DOHH2 (cell line): Measurements from ENCODE around the gene TYW1.
"Not testable (repeated sequence)": the region's sequence is repeated elsewhere in the genome, so short reads cannot be mapped to it uniquely, and the experiment has no call there.

Experiments used
- H3F3A ChIP-seq: fragments of 200-600 bp; sonication (generic), shearing (Covaris generic); 2 replicates; pipeline ENCODE4 v1.6.0; 2016; ENCODE audit warnings: antibody characterized with exemption, mild to moderate bottlenecking; ENCODE audit not compliant: control insufficient read depth, insufficient read depth
- H3K27ac ChIP-seq: fragments of 200-600 bp; sonication (generic); 2 replicates; pipeline ENCODE4 v1.5.1; 2014; ENCODE audit warnings: low read depth, mild to moderate bottlenecking, low read length, moderate library complexity
- H3K27me3 ChIP-seq: fragments of 200-600 bp; sonication (generic); 2 replicates; pipeline ENCODE4 v1.6.1; 2014; ENCODE audit warnings: mild to moderate bottlenecking, low read length, mixed read lengths; ENCODE audit not compliant: control insufficient read depth
- H3K36me3 ChIP-seq: fragments of 200-600 bp; sonication (generic); 2 replicates; pipeline ENCODE4 v1.6.1; 2014; ENCODE audit warnings: mild to moderate bottlenecking, low read length, moderate library complexity, mixed read lengths; ENCODE audit not compliant: control insufficient read depth
- H3K4me1 ChIP-seq: fragments of 200-600 bp; sonication (generic); 2 replicates; pipeline ENCODE4 v1.6.1; 2014; ENCODE audit warnings: mild to moderate bottlenecking, low read length, mixed read lengths; ENCODE audit not compliant: control insufficient read depth
- H3K4me2 ChIP-seq: fragments of 200-600 bp; sonication (generic); 2 replicates; pipeline ENCODE4 v1.6.0; 2014; ENCODE audit warnings: mild to moderate bottlenecking, low read length, moderate library complexity
- H3K4me3 ChIP-seq: fragments of 200-600 bp; sonication (generic); 2 replicates; pipeline ENCODE4 v1.5.1; 2014; ENCODE audit warnings: mild to moderate bottlenecking, low read length, mixed read lengths
- H3K79me2 ChIP-seq: fragments of 200-600 bp; sonication (generic); 2 replicates; pipeline ENCODE4 v1.6.1; 2014; ENCODE audit warnings: mild to moderate bottlenecking, low read length, mixed read lengths; ENCODE audit not compliant: control insufficient read depth
- H3K9me2 ChIP-seq: fragments of 200-600 bp; sonication (generic); replicated peaks from 2 replicates; pipeline ENCODE4 v1.6.1; 2014; ENCODE audit warnings: mild to moderate bottlenecking, low read length, mixed read lengths; ENCODE audit not compliant: control insufficient read depth
- H3K9me3 ChIP-seq: fragments of 200-600 bp; sonication (generic); 2 replicates; pipeline ENCODE4 v1.6.1; 2014; ENCODE audit warnings: antibody characterized with exemption, low read length, mixed read lengths; ENCODE audit not compliant: control insufficient read depth, insufficient read depth
- H4K20me1 ChIP-seq: fragments of 200-600 bp; sonication (generic); 2 replicates; pipeline ENCODE4 v1.6.0; 2014; ENCODE audit warnings: low read depth, mild to moderate bottlenecking, antibody characterized with exemption, low read length, moderate library complexity; ENCODE audit not compliant: control insufficient read depth, insufficient read depth
- CTCF ChIP-seq: fragments of 200-600 bp; sonication (generic); IDR thresholded peaks from one replicate; pipeline ENCODE4 v1.5.1; 2014; ENCODE audit warnings: antibody characterized with exemption, mild to moderate bottlenecking, low read depth, low read length; ENCODE audit not compliant: poor library complexity, severe bottlenecking
- EZH2phosphoT487 ChIP-seq: fragments of 200-600 bp; sonication (generic); IDR thresholded peaks from 2 replicates; pipeline ENCODE4 v1.6.1; 2017; ENCODE audit warnings: borderline replicate concordance, mild to moderate bottlenecking, antibody characterized with exemption, low read length, moderate library complexity, mixed read lengths

Gene TYW1

DNA sequence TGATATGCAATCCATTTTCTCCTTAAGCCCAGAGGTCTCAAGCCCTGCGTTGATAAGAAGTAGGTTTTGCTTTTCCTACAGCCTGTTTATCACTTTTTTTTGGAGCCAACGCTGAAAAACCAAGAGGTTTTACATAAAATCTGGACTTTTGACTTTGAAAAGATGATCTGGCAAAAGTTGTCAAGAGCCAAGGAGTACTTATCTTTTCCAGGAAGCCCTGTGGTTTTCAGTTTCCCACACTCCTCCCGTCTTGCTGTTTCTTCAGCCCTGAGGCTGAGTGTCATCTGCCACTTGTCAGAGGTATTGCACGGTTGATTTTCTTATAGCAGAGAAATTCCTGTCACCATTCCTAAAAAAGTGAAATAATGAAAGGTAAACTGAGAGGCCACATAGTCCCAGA is 108.7 kb downstream of the TYW1 start:
- no peak for TF ChIP-seq CTCF
- TF ChIP-seq EZH2phosphoT487, result no peak
- H4K20me1 ChIP-seq, result no peaks in the 10 kb centered on the region
- no peaks in the 10 kb centered on the region for H3F3A ChIP-seq
- H3K36me3 ChIP-seq, result peaks cover 3% of the 10 kb centered on the region; the same call in 1 of the 2 replicates
- no peaks in the 10 kb centered on the region for H3K9me2 ChIP-seq
- no peaks in the 10 kb centered on the region for H3K27me3 ChIP-seq
- H3K27ac ChIP-seq, result no peak overlapping the region
- H3K9me3 ChIP-seq, result no peaks in the 10 kb centered on the region
- H3K4me3 ChIP-seq, result no peak overlapping the region
- H3K4me2 ChIP-seq, result no peak overlapping the region
- H3K79me2 ChIP-seq, result no peaks in the 10 kb centered on the region
- H3K4me1 ChIP-seq, result no peaks in the 10 kb centered on the region

DNA sequence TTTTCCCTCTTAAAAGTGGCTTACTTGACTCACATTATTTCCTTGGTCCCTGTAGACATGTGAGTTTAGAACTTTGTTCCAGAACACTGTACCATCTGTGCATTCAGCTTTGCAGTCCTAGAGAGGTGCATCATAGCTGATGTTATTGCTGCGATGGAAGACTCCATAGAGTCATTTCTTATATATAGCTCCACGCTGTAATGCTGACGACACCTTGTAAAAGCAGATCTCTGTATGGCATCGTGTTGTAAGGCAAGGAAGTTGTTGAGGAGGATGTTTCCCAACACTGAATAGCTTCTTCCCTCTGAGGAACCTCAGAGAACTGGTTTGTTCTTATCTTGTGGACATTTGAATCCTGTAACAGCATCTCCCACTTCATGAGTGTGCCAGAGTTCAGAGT is 109.6 kb downstream of the TYW1 start:
- H4K20me1 ChIP-seq, H3K36me3 ChIP-seq, H3F3A ChIP-seq, H3K27me3 ChIP-seq, H3K4me1 ChIP-seq, H3K4me2 ChIP-seq, H3K4me3 ChIP-seq, H3K9me2 ChIP-seq, H3K79me2 ChIP-seq, H3K9me3 ChIP-seq, H3K27ac ChIP-seq: not testable (repeated sequence)

- H3K27me3 ChIP-seq, H3K4me3 ChIP-seq, H3K9me3 ChIP-seq, H3K4me1 ChIP-seq, H3K36me3 ChIP-seq, H3K4me2 ChIP-seq, H3F3A ChIP-seq, H3K27ac ChIP-seq, H4K20me1 ChIP-seq, H3K79me2 ChIP-seq, H3K9me2 ChIP-seq: not testable (repeated sequence)
These were observed 114.7 kb downstream of the TYW1 start for GRCh38 chr7:67111342-67111741.

GRCh38 chr7:67114483-67115246 is 118.0 kb downstream of the TYW1 start:
- H3K79me2 ChIP-seq, H4K20me1 ChIP-seq, H3K9me3 ChIP-seq, H3K4me2 ChIP-seq, H3K36me3 ChIP-seq, H3K27ac ChIP-seq, H3K4me3 ChIP-seq, H3F3A ChIP-seq, H3K27me3 ChIP-seq, H3K9me2 ChIP-seq, H3K4me1 ChIP-seq: not testable (repeated sequence)

DNA sequence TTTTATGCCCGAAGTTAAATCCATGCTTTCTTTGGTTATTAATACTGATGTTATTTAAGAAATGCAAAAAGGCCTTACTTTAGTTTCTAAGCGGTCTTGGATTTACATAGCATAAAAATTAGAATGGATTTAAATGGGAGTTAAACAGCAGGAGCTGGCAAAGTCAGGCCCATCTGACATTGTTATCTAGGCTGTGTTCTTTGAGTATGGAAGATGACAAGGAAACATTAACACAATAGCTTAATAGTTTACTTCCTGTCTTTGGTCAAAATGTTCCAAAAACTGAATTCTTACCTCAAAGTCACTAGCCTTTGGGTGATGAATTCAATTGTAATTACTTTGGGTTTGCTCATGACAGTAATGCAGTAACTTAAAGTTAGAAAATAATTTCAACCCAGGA is 123.9 kb downstream of the TYW1 start:
- not testable (repeated sequence) for H3K27ac ChIP-seq, H4K20me1 ChIP-seq, H3K4me3 ChIP-seq, H3K27me3 ChIP-seq, H3F3A ChIP-seq, H3K4me2 ChIP-seq, H3K9me3 ChIP-seq, H3K9me2 ChIP-seq, H3K36me3 ChIP-seq, H3K79me2 ChIP-seq, H3K4me1 ChIP-seq

- not testable (repeated sequence) for H3K27ac ChIP-seq, H3K79me2 ChIP-seq, H3K9me2 ChIP-seq, H3K4me3 ChIP-seq, H3K36me3 ChIP-seq, H3F3A ChIP-seq, H3K27me3 ChIP-seq, H3K9me3 ChIP-seq, H4K20me1 ChIP-seq
- Histone ChIP-seq H3K4me1 (peaks cover 28% of the 10 kb centered on the region), H3K4me2 (peak overlapping the region; percentile 70)
These were observed 131.6 kb downstream of the TYW1 start for GRCh38 chr7:67128257-67128656.

GRCh38 chr7:67130766-67131165 is 134.1 kb downstream of the TYW1 start:
- not testable (repeated sequence) for H3K27ac ChIP-seq, H4K20me1 ChIP-seq, H3K9me2 ChIP-seq, H3K79me2 ChIP-seq, H3K36me3 ChIP-seq, H3K9me3 ChIP-seq, H3K27me3 ChIP-seq, H3F3A ChIP-seq, H3K4me2 ChIP-seq, H3K4me3 ChIP-seq
- H3K4me1 ChIP-seq, result peaks cover 27% of the 10 kb centered on the region
